Renal pelvis (tissue), 4 donors: ENCODE data around the gene GAB2. TPM values are rescaled to one million over a fixed set of nuclear protein-coding genes. Genes with fewer than 3 reads are reported as not detected.
A peak's percentile ranks its signal among the peaks of the same experiment; 100 is the strongest.
"Not testable (repeated sequence)": the region's sequence is repeated elsewhere in the genome, so short reads cannot be mapped to it uniquely, and the experiment has no call there.

Source experiments
- DNase-seq: peaks from one replicate; pipeline ENCODE4 v3.0.0-alpha.2; 2013
- polyA plus RNA-seq, 3 donors: library from polyadenylated mRNA; unstranded; fragments of 120-200 nt; gene quantifications; one replicate each; pipeline ENCODE4 v1.2.1, GENCODE V29; 2013; ENCODE audit not compliant: insufficient read length in 3 of 3

The GAB2 gene
- polyA plus RNA-seq, 3 donors = 17.1 to 19.8 (median 17.8) TPM

GRCh38 chr11:78188286-78189173 is 229.1 kb downstream of the GAB2 start, which contains the start of the genes KCTD21 and USP35:
Gene KCTD21, minus strand, starts transcription at chr11:78188626. Its CDS starts 14,072 bp downstream, at chr11:78174554.
Gene USP35, plus strand, starts transcription at chr11:78188919. Its CDS starts 7,327 bp downstream, at chr11:78196246.
- peak; percentile 96 for DNase-seq

- no peak for DNase-seq
Observed at GRCh38 chr11:78187366-78188285, 230.0 kb downstream of the GAB2 start.

GRCh38 chr11:78181185-78181584 is 236.4 kb downstream of the GAB2 start:
- no peak for DNase-seq

GRCh38 chr11:78180751-78181150 is 236.9 kb downstream of the GAB2 start:
- no peak for DNase-seq

GRCh38 chr11:78179459-78180071 is 238.1 kb downstream of the GAB2 start:
- no peak for DNase-seq

GRCh38 chr11:78177216-78177615 is 240.4 kb downstream of the GAB2 start:
- no peak for DNase-seq

- no peak for DNase-seq
Observed at GRCh38 chr11:78176605-78177141, 240.9 kb downstream of the GAB2 start.

- not testable (repeated sequence) for DNase-seq
Observed at GRCh38 chr11:78175862-78176261, 241.8 kb downstream of the GAB2 start.

GRCh38 chr11:78171951-78172350 is 245.7 kb downstream of the GAB2 start:
- no peak for DNase-seq

- no peak for DNase-seq
Observed at GRCh38 chr11:78170874-78171549, 246.6 kb downstream of the GAB2 start.

- no peak for DNase-seq
Observed at GRCh38 chr11:78170413-78170812, 247.2 kb downstream of the GAB2 start.

GRCh38 chr11:78168539-78169477 is 248.8 kb downstream of the GAB2 start:
- peak; percentile 55 for DNase-seq

GRCh38 chr11:78166855-78167469 is 250.7 kb downstream of the GAB2 start:
- no peak for DNase-seq

Other genes with a start within 250 kb of the GAB2 start
- 1 to 10 TPM; 8.0 to 9.8 (median 9.3) TPM for gene KCTD21, start 229.2 kb downstream of the GAB2 start, polyA plus RNA-seq
- gene USP35, start 228.9 kb downstream of the GAB2 start, polyA plus RNA-seq = 1 to 10 TPM; 5.4 to 6.3 (median 5.8) TPM
- gene NARS2, start 157.0 kb upstream of the GAB2 start, polyA plus RNA-seq = 10 to 100 TPM; 36.9 to 48.2 (median 41.2) TPM